ENCODE measurements around the gene PDCD2L.

- TF ChIP-seq CTCF (optimal IDR thresholded peaks at IDR 0.05 in 1 of 3, IDR thresholded peaks at IDR 0.05 in 1 of 3, conservative IDR thresholded peaks at IDR 0.05 in 1 of 3; ENCODE audit: extremely low read depth in 1 of 3, insufficient read depth in 2 of 3, low read length in 3 of 3) (no peak), EZH2 (IDR thresholded peaks at IDR 0.05; ENCODE audit: low read length) (no peak)
Observed at GRCh38 chr19:34452723-34453122, 48.5 kb downstream of the PDCD2L start.
